HUES48 (cell line): Measurements from ENCODE around the gene CTBP2.

Experiments used
- H3K27ac ChIP-seq: one replicate; pipeline ENCODE4 v1.7.0; 2013; ENCODE audit warnings: low read depth, low read length, inconsistent platforms
- H3K27me3 ChIP-seq: 2 replicates; pipeline ENCODE4 v1.6.1; 2013; ENCODE audit warnings: mild to moderate bottlenecking, low read length; ENCODE audit not compliant: control insufficient read depth, insufficient read depth
- H3K36me3 ChIP-seq: 2 replicates; pipeline ENCODE4 v1.6.1; 2013; ENCODE audit warnings: low read length; ENCODE audit not compliant: control insufficient read depth, insufficient read depth
- H3K4me1 ChIP-seq: 2 replicates; pipeline ENCODE4 v1.6.1; 2013; ENCODE audit warnings: mild to moderate bottlenecking, low read length; ENCODE audit not compliant: control insufficient read depth, insufficient read depth
- H3K4me3 ChIP-seq: 2 replicates; pipeline ENCODE4 v1.5.1; 2013; ENCODE audit warnings: mild to moderate bottlenecking, low read depth, low read length
- H3K9ac ChIP-seq: 2 replicates; pipeline ENCODE4 v1.6.1; 2013; ENCODE audit warnings: mild to moderate bottlenecking, low read depth, low read length, moderate library complexity
- H3K9me3 ChIP-seq: 2 replicates; pipeline ENCODE4 v1.6.1; 2013; ENCODE audit warnings: low read length; ENCODE audit not compliant: control insufficient read depth, insufficient read depth

The CTBP2 gene

DNA sequence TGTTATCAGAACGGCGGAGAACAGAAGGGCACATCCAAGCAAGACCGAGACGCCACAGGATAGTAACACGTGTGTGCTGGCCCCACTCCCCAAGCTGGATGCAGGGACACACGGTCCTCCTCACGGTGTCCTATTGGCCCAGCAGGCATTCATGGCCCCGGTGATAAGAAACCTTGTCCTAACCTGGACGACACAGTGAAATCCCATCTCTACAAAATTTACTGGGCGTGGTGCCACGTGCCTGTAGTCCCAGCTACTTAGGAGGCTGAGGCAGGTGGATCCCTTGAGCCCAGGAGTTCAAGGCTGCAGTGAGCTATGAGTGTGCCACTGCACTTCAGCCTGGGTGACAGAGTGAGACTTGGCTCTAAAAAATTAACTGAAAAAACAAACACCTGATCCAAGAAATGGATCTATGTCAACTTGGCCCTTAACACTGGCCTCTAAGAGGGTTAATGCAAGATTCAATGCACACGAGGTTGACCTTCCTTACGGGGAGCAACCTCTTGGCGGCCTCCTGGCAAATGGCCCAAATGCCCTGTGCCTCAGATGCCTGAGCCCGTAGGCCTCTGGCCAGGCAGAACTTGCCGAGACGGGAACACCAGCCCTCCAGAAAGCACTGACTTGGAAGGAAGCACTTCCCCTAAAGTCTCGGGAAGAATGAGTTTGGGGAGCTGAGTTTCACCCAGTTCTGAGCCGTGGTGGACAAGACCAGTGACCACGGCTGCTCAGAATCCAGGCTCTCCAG lies 146.1 kb downstream of the CTBP2 start:
- H3K4me1 ChIP-seq, result peaks cover 16% of the 10 kb centered on the region
- no peaks in the 10 kb centered on the region for H3K27me3 ChIP-seq

GRCh38 chr10:125013529-125013872 lies 146.9 kb downstream of the CTBP2 start:
- Histone ChIP-seq H3K27ac (no peak overlapping the region), H3K4me1 (peaks cover 18% of the 10 kb centered on the region), H3K27me3 (no peaks in the 10 kb centered on the region), H3K4me3 (no peak overlapping the region), H3K36me3 (peaks cover 60% of the 10 kb centered on the region), H3K9me3 (no peaks in the 10 kb centered on the region), H3K9ac (no peak overlapping the region)

More for the DNA sequence above, 146.1 kb downstream of the CTBP2 start:
- Histone ChIP-seq H3K4me3 (no peak overlapping the region), H3K9me3 (no peaks in the 10 kb centered on the region), H3K36me3 (peaks cover 59% of the 10 kb centered on the region), H3K9ac (no peak overlapping the region), H3K27ac (no peak overlapping the region)

DNA sequence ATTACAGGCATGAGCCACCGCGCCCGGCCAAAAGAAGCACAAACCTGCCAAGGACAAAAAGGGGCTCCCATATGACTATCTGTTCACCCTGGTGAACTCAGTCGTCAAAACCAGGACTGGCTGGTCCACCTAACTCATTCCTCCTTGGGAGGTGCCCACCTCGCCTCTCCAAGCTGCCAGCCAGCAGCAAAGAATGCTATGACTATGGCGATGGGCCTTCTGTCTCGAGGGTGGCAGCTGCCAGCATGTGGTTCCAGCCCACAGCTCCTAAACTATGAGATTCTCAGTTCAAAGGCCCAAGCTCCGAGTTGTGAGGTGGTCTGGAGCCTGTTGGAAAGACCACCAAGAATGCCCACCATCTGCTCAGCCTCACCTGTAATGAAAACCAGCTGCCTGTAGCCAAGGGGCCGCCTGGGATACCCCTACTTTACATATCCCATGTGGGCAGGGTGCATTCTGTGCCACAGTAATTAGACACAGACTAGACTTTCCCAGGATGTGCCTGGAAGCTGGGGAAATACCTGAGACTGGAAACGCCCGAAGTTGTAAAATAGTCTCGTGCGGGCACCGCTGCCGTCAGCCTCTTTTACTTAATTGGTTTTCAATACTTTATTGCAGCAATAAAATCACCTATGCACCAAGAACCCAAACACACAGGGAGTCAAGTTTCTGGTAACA lies 147.4 kb downstream of the CTBP2 start:
- no peak overlapping the region for H3K9ac ChIP-seq
- no peaks in the 10 kb centered on the region for H3K27me3 ChIP-seq
- no peak overlapping the region for H3K4me3 ChIP-seq
- H3K27ac ChIP-seq, result no peak overlapping the region
- peaks cover 64% of the 10 kb centered on the region for H3K36me3 ChIP-seq
- no peaks in the 10 kb centered on the region for H3K9me3 ChIP-seq
- H3K4me1 ChIP-seq, result peaks cover 18% of the 10 kb centered on the region

GRCh38 chr10:125011926-125012705 lies 148.2 kb downstream of the CTBP2 start:
- no peak overlapping the region for H3K9ac ChIP-seq
- peaks cover 16% of the 10 kb centered on the region for H3K4me1 ChIP-seq
- H3K27me3 ChIP-seq, result no peaks in the 10 kb centered on the region
- H3K36me3 ChIP-seq, result peaks cover 62% of the 10 kb centered on the region
- no peaks in the 10 kb centered on the region for H3K9me3 ChIP-seq
- H3K4me3 ChIP-seq, result no peak overlapping the region
- no peak overlapping the region for H3K27ac ChIP-seq

DNA sequence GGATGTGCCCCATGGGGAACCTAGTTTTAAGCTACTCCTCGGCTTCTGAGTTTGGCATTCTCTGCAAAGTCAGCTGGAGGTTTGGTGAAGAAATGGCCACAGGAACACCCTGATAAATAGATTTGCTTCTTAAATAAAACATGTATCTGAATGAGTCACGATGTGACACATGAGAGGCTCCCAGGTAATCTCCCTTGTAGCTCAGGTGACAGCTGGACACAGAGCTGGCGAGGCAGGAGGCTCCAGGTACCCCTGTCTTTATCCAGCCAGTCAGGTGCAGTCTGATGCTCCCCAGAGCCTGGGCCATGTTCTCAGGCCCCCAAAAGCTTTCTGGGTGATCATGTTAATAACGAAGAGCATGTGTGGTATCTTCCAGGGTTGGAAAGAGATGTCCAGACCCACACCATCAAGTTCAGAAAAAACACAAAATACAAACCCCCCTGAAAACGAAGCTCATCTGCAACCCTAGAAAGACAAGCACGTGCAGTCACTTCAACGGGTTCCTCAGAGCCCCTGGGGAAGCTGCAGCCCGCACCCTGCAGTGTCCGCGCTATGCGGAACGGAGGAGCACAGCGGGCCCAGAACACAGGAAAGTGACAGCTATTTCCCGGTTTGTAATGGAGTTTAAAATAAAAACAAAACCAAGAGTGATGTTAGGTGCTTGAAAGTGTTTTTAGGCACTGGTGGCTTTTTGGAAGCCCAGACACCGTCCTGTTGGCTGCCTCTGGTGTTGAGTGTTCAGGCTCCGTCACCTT lies 149.0 kb downstream of the CTBP2 start:
- Histone ChIP-seq H3K4me3 (no peak overlapping the region), H3K9ac (no peak overlapping the region), H3K36me3 (peaks cover 62% of the 10 kb centered on the region), H3K27ac (no peak overlapping the region), H3K9me3 (no peaks in the 10 kb centered on the region), H3K27me3 (no peaks in the 10 kb centered on the region), H3K4me1 (peaks cover 16% of the 10 kb centered on the region)

GRCh38 chr10:125010362-125010761 lies 150.0 kb downstream of the CTBP2 start:
- H3K9me3 ChIP-seq, result no peaks in the 10 kb centered on the region
- no peak overlapping the region for H3K4me3 ChIP-seq
- H3K36me3 ChIP-seq, result peaks cover 62% of the 10 kb centered on the region
- no peak overlapping the region for H3K27ac ChIP-seq
- no peaks in the 10 kb centered on the region for H3K27me3 ChIP-seq
- H3K4me1 ChIP-seq, result peaks cover 16% of the 10 kb centered on the region
- no peak overlapping the region for H3K9ac ChIP-seq

GRCh38 chr10:125009661-125010161 lies 150.7 kb downstream of the CTBP2 start:
- Histone ChIP-seq H3K27me3 (no peaks in the 10 kb centered on the region), H3K4me1 (peaks cover 16% of the 10 kb centered on the region), H3K9ac (no peak overlapping the region), H3K27ac (no peak overlapping the region), H3K4me3 (no peak overlapping the region), H3K9me3 (no peaks in the 10 kb centered on the region), H3K36me3 (peaks cover 63% of the 10 kb centered on the region)

DNA sequence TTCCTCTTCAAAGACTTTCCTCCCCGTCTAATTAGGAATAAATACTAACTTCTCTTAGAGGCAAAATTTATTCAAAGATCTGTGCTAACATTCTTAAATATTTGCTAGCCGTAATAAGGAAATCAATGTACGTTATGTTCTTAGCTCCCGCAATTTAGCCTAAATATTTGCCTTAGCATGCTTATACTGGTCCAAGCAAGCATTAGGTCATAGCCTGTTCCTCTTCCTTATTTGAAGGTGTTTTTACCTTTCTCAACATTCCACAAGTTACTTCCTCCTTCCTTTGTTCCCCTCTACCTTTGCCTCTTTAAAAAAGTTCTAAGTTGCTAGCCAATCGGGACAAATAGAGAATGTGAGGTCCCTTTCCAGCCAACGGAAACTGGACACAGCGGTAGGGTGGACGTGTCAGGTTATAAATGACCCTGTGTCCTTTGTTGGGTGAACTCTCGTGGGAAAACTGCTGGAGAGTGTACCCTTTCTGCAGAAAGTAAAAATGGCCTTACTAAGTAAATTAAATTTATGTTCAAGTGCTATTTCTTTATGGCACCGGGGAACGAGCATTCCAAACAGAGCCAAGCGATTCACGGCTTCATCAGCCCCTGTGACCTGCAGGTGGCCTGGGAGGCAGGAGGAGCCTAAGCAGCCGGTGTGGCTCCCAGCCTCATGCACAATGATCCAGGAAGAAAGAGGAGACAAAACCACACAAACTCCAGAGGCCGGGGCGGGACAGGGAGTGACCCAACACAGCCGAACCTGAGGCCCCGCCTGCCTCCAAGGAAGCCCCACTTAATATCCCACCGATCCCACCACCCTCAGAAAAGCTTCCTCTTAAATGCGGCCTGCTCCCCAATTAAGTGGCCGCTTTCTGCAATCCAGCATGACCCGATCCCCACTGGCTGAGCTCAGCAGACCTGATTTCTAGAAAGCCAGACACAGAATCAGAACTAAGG lies 151.4 kb downstream of the CTBP2 start:
- Histone ChIP-seq H3K9ac (no peak overlapping the region), H3K9me3 (no peaks in the 10 kb centered on the region), H3K4me1 (peaks cover 16% of the 10 kb centered on the region), H3K27ac (peak overlapping the region; percentile 13), H3K4me3 (no peak overlapping the region), H3K27me3 (no peaks in the 10 kb centered on the region), H3K36me3 (peaks cover 65% of the 10 kb centered on the region)

DNA sequence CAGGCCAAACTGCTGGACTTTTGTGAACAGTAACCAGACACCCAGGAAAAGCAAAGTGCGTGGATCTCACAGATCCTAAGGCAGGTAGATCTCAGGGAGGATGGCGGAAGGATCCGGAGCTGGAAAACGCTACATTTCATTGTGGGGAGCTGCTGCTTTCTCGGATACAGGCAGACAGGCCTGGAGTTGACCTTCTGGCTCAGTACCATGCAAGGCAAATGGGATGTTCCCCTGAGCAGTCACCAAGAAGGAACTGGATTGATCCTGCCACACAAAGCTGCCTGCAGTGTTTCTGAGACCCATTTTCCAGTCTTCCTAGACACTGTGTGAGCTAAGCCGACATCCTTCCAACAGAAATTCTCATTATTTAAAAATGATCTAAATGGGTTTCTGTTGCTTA lies 152.9 kb downstream of the CTBP2 start:
- Histone ChIP-seq H3K4me3 (no peak overlapping the region), H3K9ac (no peak overlapping the region), H3K4me1 (peaks cover 16% of the 10 kb centered on the region), H3K27me3 (no peaks in the 10 kb centered on the region), H3K36me3 (peaks cover 64% of the 10 kb centered on the region), H3K27ac (no peak overlapping the region), H3K9me3 (no peaks in the 10 kb centered on the region)
